Psoas muscle (tissue), 8 donors: Measurements from ENCODE around the gene TMEM266. TPM values are rescaled to one million over a fixed set of nuclear protein-coding genes. Genes with fewer than 3 reads are reported as not detected.
A peak's percentile ranks its signal among the peaks of the same experiment; 100 is the strongest.

ENCODE experiments used
- ATAC-seq, 4 donors: fragments of 200-7000 bp; cut with Tn5 transposase; one replicate each; pipeline ENCODE4 v1.9.1; 2020; ENCODE audit warnings: moderate library complexity in 3 of 4, mild to moderate bottlenecking in 2 of 4
- DNase-seq, 2 donors: peaks; one replicate each; pipeline ENCODE4 v3.0.0-alpha.2; 2020
- H3K27ac ChIP-seq: fragments of 200-600 bp; one replicate; pipeline ENCODE4 v1.8.0; 2022
- H3K27me3 ChIP-seq, 3 donors: fragments of 200-600 bp in 1 of 3; one replicate each; pipeline versions ENCODE4 v1.6.1 to v1.8.0; 2013 to 2022; ENCODE audit warnings: low read length in 2 of 3, mild to moderate bottlenecking in 2 of 3, moderate library complexity in 1 of 3; ENCODE audit not compliant: insufficient read depth in 3 of 3
- H3K36me3 ChIP-seq, 2 donors: fragments of 200-600 bp in 1 of 2; one replicate each; pipeline versions ENCODE4 v1.6.1 to v1.8.0; 2013 to 2022; ENCODE audit warnings: low read depth in 1 of 2, mild to moderate bottlenecking in 1 of 2, moderate library complexity in 1 of 2; ENCODE audit not compliant: insufficient read depth in 1 of 2
- H3K4me1 ChIP-seq: fragments of 200-600 bp; one replicate; pipeline ENCODE4 v1.8.0; 2022
- H3K4me3 ChIP-seq: fragments of 200-600 bp; one replicate; pipeline ENCODE4 v1.8.0; 2022; ENCODE audit warnings: mild to moderate bottlenecking
- H3K9me3 ChIP-seq: fragments of 200-600 bp; one replicate; pipeline ENCODE4 v1.8.0; 2022
- CTCF ChIP-seq: fragments of 200-600 bp; IDR thresholded peaks from one replicate; pipeline ENCODE4 v1.8.0; 2022; ENCODE audit warnings: antibody characterized with exemption
- WGBS, 3 donors: extraction: QIAGEN DNeasy Blood & Tissue Kit; methylation state at CpG; one replicate each; pipeline versions ENCODE4 v1.1.6 to v1.1.7; 2013; 5-methylcytosine and 5-hydroxymethylcytosine counted together
- intact Hi-C, 2 donors: fragments of 100-400 bp; cut with DNase I; formaldehyde crosslinking; loops; one replicate each; pipeline versions ENCODE4 v1.11.0 to v1.14.2; 2022
- polyA plus RNA-seq, 3 donors: library from polyadenylated mRNA; stranded (reverse); fragments of 200-250 nt; gene quantifications; one replicate each; pipeline ENCODE4 v1.2.3, GENCODE V29; 2013
- total RNA-seq, 4 donors: library from RNA; stranded (reverse); fragmentation: NEBNext Ultra II Directional in 2 of 4; extraction: Animal tissue kit (Norgen Biotek cat#: 25700) in 2 of 4; gene quantifications; one replicate each; pipeline versions ENCODE4 v1.2.1 to v1.2.4, GENCODE V29; 2021 to 2023
- donor health status: healthy with polysubstance abuse.
- donor health status: DM: no; HTN: no; CAD: no; lungs with moderate emphysema.
- donor health status: Bipolar disorder and iron deficiency.
- donor health status: healthy.
- donor health status: DM: yes; HTN: yes; CAD: no.
- donor health status: DM: no; HTN: no; CAD: no.
- donor health status: DM: no; HTN: no; CAD: no.
- donor health status: DM: yes; HTN: yes; CAD: no.

Gene TMEM266
- total and polyA plus RNA-seq, 7 donors, result 0.87 to 12.1 (median 5.6) TPM

- Histone ChIP-seq H3K4me1 (peaks cover 8% of the 10 kb centered on the region), H3K4me3 (no peak overlapping the region), H3K36me3 (no peaks in the 10 kb centered on the region), H3K27me3 (no peaks in the 10 kb centered on the region), H3K27ac (no peak overlapping the region), H3K9me3 (no peaks in the 10 kb centered on the region)
- no peak for TF ChIP-seq CTCF
- no peak for ATAC-seq
- WGBS, 3 donors, result 76 to 83% (median 83%) methylated on average over 16 of the region's 16 CpGs
- intact Hi-C loops, result no loop called here
- DNase-seq, result peak in 1 of 2 donors; percentile 46
Measured at GRCh38 chr15:76169911-76170800, 110.4 kb downstream of the TMEM266 start.

GRCh38 chr15:76172782-76173181, 113.0 kb downstream of the TMEM266 start:
- no peak for TF ChIP-seq CTCF
- Histone ChIP-seq H3K4me1 (peaks cover 28% of the 10 kb centered on the region), H3K27ac (peak overlapping the region; percentile 46), H3K9me3 (no peaks in the 10 kb centered on the region), H3K36me3 (no peaks in the 10 kb centered on the region), H3K27me3 (no peaks in the 10 kb centered on the region), H3K4me3 (no peak overlapping the region)
- intact Hi-C loops, result no loop called here
- 58 to 67% (median 65%) methylated on average over 16 of the region's 16 CpGs for WGBS, 3 donors
- DNase-seq (no peak), ATAC-seq (no peak)

GRCh38 chr15:76173317-76173834, 113.6 kb downstream of the TMEM266 start:
- DNase-seq (no peak), ATAC-seq (peak in 3 of 4 donors; percentile 24 to 36 (median 25))
- TF ChIP-seq CTCF, result no peak
- H3K4me3 ChIP-seq, result no peak overlapping the region
- peak overlapping the region; percentile 46 for H3K27ac ChIP-seq
- no peaks in the 10 kb centered on the region for H3K9me3 ChIP-seq
- H3K4me1 ChIP-seq, result peaks cover 34% of the 10 kb centered on the region
- WGBS, 3 donors, result 63 to 73% (median 67%) methylated on average over 8 of the region's 8 CpGs
- intact Hi-C loops, result no loop called here
- no peaks in the 10 kb centered on the region for H3K27me3 ChIP-seq
- no peaks in the 10 kb centered on the region for H3K36me3 ChIP-seq

- peaks cover 37% of the 10 kb centered on the region for H3K4me1 ChIP-seq
- 89 to 95% (median 95%) methylated on average over 5 of the region's 5 CpGs for WGBS, 3 donors
- no peaks in the 10 kb centered on the region for H3K27me3 ChIP-seq
- DNase-seq, result no peak
- no peaks in the 10 kb centered on the region for H3K36me3 ChIP-seq
- no peak for ATAC-seq
- intact Hi-C loops, result no loop called here
- H3K27ac ChIP-seq, result peak overlapping the region; percentile 94
- H3K4me3 ChIP-seq, result no peak overlapping the region
- no peaks in the 10 kb centered on the region for H3K9me3 ChIP-seq
- TF ChIP-seq CTCF, result no peak
Measured at GRCh38 chr15:76174654-76175053, 114.9 kb downstream of the TMEM266 start.
